ENCODE measurements around the gene GPR17. TPM values are rescaled to one million over a fixed set of nuclear protein-coding genes. Genes with fewer than 3 reads are reported as not detected.

GPR17 gene
- total RNA-seq, 2 donors from 2014 or later: not detected

DNA sequence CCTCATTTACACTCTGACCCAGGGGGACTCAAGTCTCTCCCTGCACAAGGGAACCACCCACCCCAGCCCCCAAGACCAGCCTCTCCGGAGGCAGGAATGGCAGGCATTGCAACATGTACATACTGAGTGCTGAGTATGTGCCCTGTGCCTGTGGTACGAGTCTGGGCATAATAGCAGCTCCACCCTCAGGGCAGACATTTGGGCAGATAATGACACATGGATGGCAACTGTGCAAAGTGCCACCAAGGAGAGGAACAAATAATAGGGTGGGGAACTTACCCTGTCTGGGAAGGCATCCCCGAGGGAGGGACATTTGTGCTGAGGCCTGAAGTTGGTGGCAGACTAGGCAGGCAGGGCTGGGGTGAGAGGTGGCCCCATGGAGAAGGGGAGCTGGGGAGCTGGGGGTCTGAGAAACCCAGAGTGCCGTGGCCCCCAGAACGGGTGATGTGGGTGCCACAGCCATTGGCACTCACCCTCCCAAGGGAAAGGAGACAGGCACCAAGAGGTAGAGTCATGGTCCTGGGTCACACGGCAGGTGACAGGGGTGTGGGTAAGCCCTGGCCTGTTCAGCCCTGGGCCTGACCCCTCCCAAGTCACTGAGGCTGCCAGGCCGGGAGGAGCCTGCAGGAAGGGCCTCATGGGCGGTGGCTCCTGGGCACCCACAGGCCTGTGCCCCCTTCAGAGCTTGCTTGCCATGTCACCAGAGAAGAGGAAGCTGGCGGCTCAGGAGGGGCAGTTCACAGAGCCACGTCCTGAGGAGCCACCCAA is 15.7 kb upstream of the GPR17 start:
- Mint-ChIP-seq H3K9me3 (no peaks in the 10 kb centered on the region), H3K4me1 (ENCODE audit: low read depth in 2 of 2) (no peaks in the 10 kb centered on the region), H3K4me3 (no peak overlapping the region)

DNA sequence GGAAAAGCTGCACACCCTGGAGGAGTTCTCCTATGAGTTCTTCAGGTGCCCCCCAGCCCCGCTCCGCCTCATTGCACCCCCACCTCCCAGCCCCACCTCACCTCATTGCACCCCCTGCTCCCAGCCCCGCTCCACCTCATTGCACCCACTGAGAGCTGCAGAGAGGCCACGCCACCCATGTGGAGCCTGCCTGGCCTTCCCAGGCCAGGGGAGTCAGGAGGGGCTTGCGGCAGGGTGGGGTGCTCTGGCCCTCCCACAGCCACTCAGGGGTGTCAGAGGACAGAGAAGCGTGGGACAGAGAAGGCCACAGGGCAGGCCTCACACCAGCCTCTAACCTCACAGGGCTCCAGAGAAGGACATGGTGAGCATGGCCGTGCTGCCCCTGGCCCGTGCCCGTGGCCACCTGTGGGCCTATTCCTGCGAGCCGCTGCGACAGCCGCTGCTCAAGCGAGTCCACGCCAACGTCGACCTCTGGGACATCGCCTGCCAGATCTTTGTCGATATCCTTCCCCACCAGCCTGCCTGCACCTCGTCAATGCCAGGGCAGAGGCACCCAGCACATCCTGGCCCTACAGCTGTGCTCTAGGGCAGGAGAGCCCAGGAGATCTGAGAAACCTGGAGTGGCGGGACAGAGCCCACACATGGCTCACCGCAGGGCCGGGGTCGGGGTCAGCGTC is 15.0 kb upstream of the GPR17 start:
- H3K4me3 Mint-ChIP-seq: no peak overlapping the region
- DNase-seq (ENCODE audit: low spot score) (no peak), ATAC-seq (no peak)
- H3K27me3 Mint-ChIP-seq: no peaks in the 10 kb centered on the region
- H3K27ac Mint-ChIP-seq: no peak overlapping the region
- no peaks in the 10 kb centered on the region for H3K9me3 Mint-ChIP-seq
- H3K36me3 Mint-ChIP-seq: no peaks in the 10 kb centered on the region
- H3K4me1 Mint-ChIP-seq (ENCODE audit: low read depth in 2 of 2): no peaks in the 10 kb centered on the region

More for the DNA sequence above, 15.7 kb upstream of the GPR17 start:
- H3K36me3 Mint-ChIP-seq: no peaks in the 10 kb centered on the region
- DNase-seq (ENCODE audit: low spot score) (no peak), ATAC-seq (no peak)
- H3K27me3 Mint-ChIP-seq: no peaks in the 10 kb centered on the region
- no peak overlapping the region for H3K27ac Mint-ChIP-seq

GRCh38 chr2:127631541-127631996 is 14.4 kb upstream of the GPR17 start:
- Mint-ChIP-seq H3K27ac (no peak overlapping the region), H3K9me3 (no peaks in the 10 kb centered on the region), H3K4me3 (no peak overlapping the region), H3K4me1 (ENCODE audit: low read depth in 2 of 2) (no peaks in the 10 kb centered on the region), H3K27me3 (no peaks in the 10 kb centered on the region), H3K36me3 (no peaks in the 10 kb centered on the region)
- DNase-seq (ENCODE audit: low spot score) (no peak), ATAC-seq (no peak)

DNA sequence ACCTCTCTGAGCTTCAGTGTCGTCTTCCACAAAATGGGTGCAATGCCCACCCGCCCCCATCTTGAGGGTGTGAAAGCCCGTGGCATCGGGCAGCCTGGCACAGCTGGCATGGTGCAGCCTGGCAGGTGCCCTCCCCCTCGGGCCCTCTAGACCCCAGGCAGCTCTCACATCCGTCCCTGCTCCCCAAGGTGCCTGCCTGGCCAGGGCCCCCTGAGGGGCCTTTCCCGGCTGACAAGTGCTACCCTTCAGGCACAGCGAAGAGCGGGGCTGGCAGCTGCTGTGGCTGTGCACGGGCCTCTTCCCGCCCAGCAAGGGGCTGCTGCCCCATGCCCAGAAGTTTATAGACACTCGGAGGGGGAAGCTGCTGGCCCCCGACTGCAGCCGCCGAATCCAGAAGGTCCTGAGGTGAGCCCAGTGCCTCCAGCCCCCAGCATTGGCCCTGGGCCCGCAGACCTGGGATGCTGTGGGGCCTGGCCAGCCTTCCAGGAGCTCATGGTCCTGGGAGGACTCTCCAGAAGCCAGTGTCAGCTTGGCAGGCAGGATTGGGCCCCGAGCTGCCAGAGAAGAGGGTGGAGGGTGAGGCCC is 13.9 kb upstream of the GPR17 start:
- DNase-seq (ENCODE audit: low spot score) (no peak), ATAC-seq (no peak)
- Mint-ChIP-seq H3K36me3 (no peaks in the 10 kb centered on the region), H3K4me1 (ENCODE audit: low read depth in 2 of 2) (no peaks in the 10 kb centered on the region), H3K27ac (no peak overlapping the region), H3K9me3 (no peaks in the 10 kb centered on the region), H3K4me3 (no peak overlapping the region), H3K27me3 (no peaks in the 10 kb centered on the region)

GRCh38 chr2:127632592-127633489 is 13.1 kb upstream of the GPR17 start:
- Mint-ChIP-seq H3K4me3 (no peak overlapping the region), H3K9me3 (no peaks in the 10 kb centered on the region), H3K4me1 (ENCODE audit: low read depth in 2 of 2) (no peaks in the 10 kb centered on the region), H3K36me3 (no peaks in the 10 kb centered on the region), H3K27me3 (no peaks in the 10 kb centered on the region), H3K27ac (no peak overlapping the region)
- no peak for DNase-seq (ENCODE audit: low spot score)
- no peak for ATAC-seq

DNA sequence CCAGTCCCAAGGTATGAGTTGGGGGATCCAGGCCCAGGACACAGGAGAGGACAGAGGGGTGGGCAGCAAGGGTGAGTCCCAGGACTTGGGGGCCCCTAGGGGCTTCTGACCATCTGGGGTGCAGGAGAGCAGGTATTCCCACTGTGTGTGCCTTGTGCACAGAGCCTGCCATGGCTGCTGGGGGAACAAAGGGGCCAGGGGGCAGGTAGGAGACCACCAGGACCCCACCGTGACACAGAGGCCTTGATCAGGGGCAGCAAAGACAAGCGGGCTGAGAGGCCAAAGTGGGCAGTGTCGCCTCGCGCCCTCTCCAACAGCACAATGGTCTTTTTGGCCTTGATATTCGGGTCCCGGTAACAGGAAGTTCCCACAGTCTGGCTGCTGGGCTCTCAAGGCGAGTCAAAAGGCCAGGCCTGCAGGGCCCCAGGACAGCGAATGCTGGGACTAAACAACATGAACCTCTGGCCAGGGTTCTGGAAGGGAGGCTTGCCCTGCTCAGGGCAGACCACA is 12.3 kb upstream of the GPR17 start:
- Mint-ChIP-seq H3K4me3 (no peak overlapping the region), H3K36me3 (no peaks in the 10 kb centered on the region), H3K4me1 (ENCODE audit: low read depth in 2 of 2) (no peaks in the 10 kb centered on the region), H3K27ac (no peak overlapping the region), H3K9me3 (no peaks in the 10 kb centered on the region), H3K27me3 (no peaks in the 10 kb centered on the region)
- ATAC-seq: no peak
- DNase-seq (ENCODE audit: low spot score): no peak

DNA sequence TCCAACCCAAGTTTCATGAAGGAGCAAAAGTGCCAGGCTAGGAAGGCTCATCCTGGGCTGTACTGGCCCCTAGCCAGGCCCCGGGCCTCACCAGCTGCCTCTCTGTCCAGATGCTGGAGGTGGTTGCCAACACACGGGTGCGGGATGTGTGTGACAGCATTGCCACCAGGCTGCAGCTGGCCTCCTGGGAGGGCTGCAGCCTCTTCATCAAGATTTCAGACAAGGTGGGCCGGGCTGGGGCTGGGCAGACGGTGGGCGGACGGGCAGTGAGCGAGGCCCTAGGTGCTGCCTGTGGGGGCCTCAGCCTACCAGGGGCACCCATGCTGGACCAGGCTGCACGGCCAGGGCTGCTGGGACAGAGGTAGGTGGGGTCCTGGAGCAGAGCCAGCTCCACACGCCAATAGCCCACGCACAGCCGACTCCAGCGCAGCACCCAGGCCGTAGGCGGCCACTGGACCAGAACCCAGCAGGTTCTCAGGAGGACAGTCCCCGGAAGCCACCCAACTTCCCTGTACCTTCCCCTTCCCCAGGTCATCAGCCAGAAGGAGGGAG is 11.8 kb upstream of the GPR17 start:
- no peaks in the 10 kb centered on the region for H3K36me3 Mint-ChIP-seq
- no peak overlapping the region for H3K4me3 Mint-ChIP-seq
- no peak overlapping the region for H3K27ac Mint-ChIP-seq
- H3K27me3 Mint-ChIP-seq: no peaks in the 10 kb centered on the region
- H3K4me1 Mint-ChIP-seq (ENCODE audit: low read depth in 2 of 2): no peaks in the 10 kb centered on the region
- ATAC-seq (no peak), DNase-seq (ENCODE audit: low spot score) (no peak)
- no peaks in the 10 kb centered on the region for H3K9me3 Mint-ChIP-seq

- no peak for DNase-seq (ENCODE audit: low spot score)
- Mint-ChIP-seq H3K4me3 (no peak overlapping the region), H3K27me3 (no peaks in the 10 kb centered on the region), H3K27ac (no peak overlapping the region), H3K36me3 (no peaks in the 10 kb centered on the region), H3K9me3 (no peaks in the 10 kb centered on the region), H3K4me1 (ENCODE audit: low read depth in 2 of 2) (no peaks in the 10 kb centered on the region)
- no peak for ATAC-seq
These were observed 11.2 kb upstream of the GPR17 start for GRCh38 chr2:127634626-127635379.

- H3K27me3 Mint-ChIP-seq: no peaks in the 10 kb centered on the region
- DNase-seq (ENCODE audit: low spot score) (no peak), ATAC-seq (no peak)
- no peaks in the 10 kb centered on the region for H3K36me3 Mint-ChIP-seq
- H3K9me3 Mint-ChIP-seq: no peaks in the 10 kb centered on the region
- H3K4me1 Mint-ChIP-seq (ENCODE audit: low read depth in 2 of 2): no peaks in the 10 kb centered on the region
- no peak overlapping the region for H3K27ac Mint-ChIP-seq
- no peak overlapping the region for H3K4me3 Mint-ChIP-seq
These were observed 10.3 kb upstream of the GPR17 start for GRCh38 chr2:127635380-127636237.

GRCh38 chr2:127636248-127637235 is 9.4 kb upstream of the GPR17 start:
- no peak overlapping the region for H3K4me3 Mint-ChIP-seq
- H3K27ac Mint-ChIP-seq: no peak overlapping the region
- H3K9me3 Mint-ChIP-seq: no peaks in the 10 kb centered on the region
- ATAC-seq (no peak), DNase-seq (ENCODE audit: low spot score) (no peak)
- H3K4me1 Mint-ChIP-seq (ENCODE audit: low read depth in 2 of 2): no peaks in the 10 kb centered on the region
- no peaks in the 10 kb centered on the region for H3K36me3 Mint-ChIP-seq
- H3K27me3 Mint-ChIP-seq: no peaks in the 10 kb centered on the region

GRCh38 chr2:127637236-127637630 is 8.7 kb upstream of the GPR17 start:
- H3K9me3 Mint-ChIP-seq: no peaks in the 10 kb centered on the region
- no peak overlapping the region for H3K4me3 Mint-ChIP-seq
- ATAC-seq: no peak
- no peaks in the 10 kb centered on the region for H3K27me3 Mint-ChIP-seq
- no peaks in the 10 kb centered on the region for H3K36me3 Mint-ChIP-seq
- H3K4me1 Mint-ChIP-seq (ENCODE audit: low read depth in 2 of 2): no peaks in the 10 kb centered on the region
- H3K27ac Mint-ChIP-seq: no peak overlapping the region
- DNase-seq (ENCODE audit: low spot score): no peak

All from natural killer cell treated with Interleukin-12 subunit alpha and Interleukin-12 subunit beta and Interleukin-15 and Interleukin-18, amount 100 ng/mL, for 72 hours (primary cell).